HFFc6 (cell line): ENCODE data around the gene OR2A2. TPM values are rescaled to one million over a fixed set of nuclear protein-coding genes. Genes with fewer than 3 reads are reported as not detected.

Source experiments
- total RNA-seq, 6 experiments: library from RNA; stranded (reverse); fragmentation: NEBNext Ultra II Directional; extraction: Animal tissue kit (Norgen Biotek cat#: 25700); gene quantifications; 2 replicates in 1 of 6; 3 replicates in 5 of 6; pipeline ENCODE4 v1.2.3, GENCODE V29; 2021

Gene OR2A2
- total RNA-seq, 6 experiments from 2014 or later: not detected

Other genes starting within 250 kb of the OR2A2 start
- gene TCAF1, start 207.4 kb upstream of the OR2A2 start, total RNA-seq: 10 to 100 TPM; 57.1 to 90.3 (median 65.1) TPM
- not detected for gene OR2F2, start 174.3 kb upstream of the OR2A2 start, total RNA-seq
- gene OR2F1, start 154.7 kb upstream of the OR2A2 start, total RNA-seq: not detected
- gene OR6B1, start 109.3 kb upstream of the OR2A2 start, total RNA-seq: not detected
- not detected for gene OR2A5, start 60.6 kb upstream of the OR2A2 start, total RNA-seq
- gene OR2A25, start 39.8 kb upstream of the OR2A2 start, total RNA-seq: not detected
- gene OR2A12, start 23.3 kb upstream of the OR2A2 start, total RNA-seq: not detected
- not detected for gene OR2A14, start 13.6 kb downstream of the OR2A2 start, total RNA-seq
- not detected for gene CTAGE4, start 73.9 kb downstream of the OR2A2 start, total RNA-seq
- gene ARHGEF35, start 86.2 kb downstream of the OR2A2 start, total RNA-seq: not detected
- gene OR2A42, start 130.0 kb downstream of the OR2A2 start, total RNA-seq: not detected
- not detected for gene OR2A7, start 155.2 kb downstream of the OR2A2 start, total RNA-seq
- not detected for gene CTAGE8, start 159.7 kb downstream of the OR2A2 start, total RNA-seq
- not detected for gene OR2A1, start 202.8 kb downstream of the OR2A2 start, total RNA-seq
- not detected for gene ARHGEF5, start 245.8 kb downstream of the OR2A2 start, total RNA-seq